Measurements from ENCODE around the gene FGFR3.

FGFR3 gene

DNA sequence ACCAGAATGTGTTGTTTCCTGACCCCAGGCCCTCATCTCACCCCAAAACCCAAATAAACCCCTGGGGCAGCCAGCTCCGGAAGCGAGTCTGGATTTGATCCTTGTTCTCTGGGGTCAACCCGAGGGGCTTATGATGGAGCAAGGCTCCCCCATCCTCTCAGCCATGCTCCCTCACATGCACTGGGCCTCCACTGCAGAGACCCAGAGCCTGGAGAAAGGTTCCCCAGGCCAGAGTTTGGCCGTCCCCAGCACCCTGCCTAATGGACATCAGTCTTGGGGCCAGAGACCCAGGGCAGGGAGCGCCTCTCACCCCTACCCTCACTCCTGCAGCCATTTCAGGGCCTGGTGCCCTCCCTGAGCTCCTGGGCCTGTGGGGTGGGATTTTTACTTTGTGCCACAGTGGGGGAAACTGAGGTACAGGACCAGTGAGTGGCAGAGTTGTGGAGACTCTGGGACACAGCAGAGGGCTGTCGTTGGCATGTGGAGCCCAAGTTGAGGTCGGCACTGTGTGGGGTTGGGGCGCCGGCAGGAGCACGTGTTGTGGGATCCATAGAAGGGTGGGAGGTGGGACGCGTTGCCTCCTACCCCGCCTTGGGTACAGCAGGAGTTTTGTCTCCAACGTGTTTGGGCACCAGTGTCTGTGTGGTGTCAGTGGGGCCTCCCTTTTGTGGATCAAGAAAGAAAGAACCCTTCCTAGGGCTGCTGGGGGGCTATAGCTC is 3.6 kb downstream of the FGFR3 start:
- H3K27me3 ChIP-seq (ENCODE audit: low read depth, low read length) = no peaks in the 10 kb centered on the region
- no peak overlapping the region for H3K9ac ChIP-seq (ENCODE audit: low read length)
- no peak overlapping the region for H3K4me3 ChIP-seq (ENCODE audit: low read length)
- no peak overlapping the region for H3K27ac ChIP-seq (ENCODE audit: low read length)
- H4K20me1 ChIP-seq (ENCODE audit: insufficient read depth, low read length) = no peaks in the 10 kb centered on the region
- no peak overlapping the region for H3K4me2 ChIP-seq (ENCODE audit: low read length)
- no peaks in the 10 kb centered on the region for H3K4me1 ChIP-seq (ENCODE audit: low read length)
- no peaks in the 10 kb centered on the region for H3K79me2 ChIP-seq (ENCODE audit: low read length)
- no peak for TF ChIP-seq EZH2phosphoT487 (IDR thresholded peaks at IDR 0.05; ENCODE audit: low read depth)
- H3K9me3 ChIP-seq (ENCODE audit: insufficient read depth, low read length) = no peaks in the 10 kb centered on the region
- H3K36me3 ChIP-seq (replicated peaks; ENCODE audit: low read depth, low read length) = no peaks in the 10 kb centered on the region
- no peak overlapping the region for H2AFZ ChIP-seq (ENCODE audit: low read depth, low read length)

DNA sequence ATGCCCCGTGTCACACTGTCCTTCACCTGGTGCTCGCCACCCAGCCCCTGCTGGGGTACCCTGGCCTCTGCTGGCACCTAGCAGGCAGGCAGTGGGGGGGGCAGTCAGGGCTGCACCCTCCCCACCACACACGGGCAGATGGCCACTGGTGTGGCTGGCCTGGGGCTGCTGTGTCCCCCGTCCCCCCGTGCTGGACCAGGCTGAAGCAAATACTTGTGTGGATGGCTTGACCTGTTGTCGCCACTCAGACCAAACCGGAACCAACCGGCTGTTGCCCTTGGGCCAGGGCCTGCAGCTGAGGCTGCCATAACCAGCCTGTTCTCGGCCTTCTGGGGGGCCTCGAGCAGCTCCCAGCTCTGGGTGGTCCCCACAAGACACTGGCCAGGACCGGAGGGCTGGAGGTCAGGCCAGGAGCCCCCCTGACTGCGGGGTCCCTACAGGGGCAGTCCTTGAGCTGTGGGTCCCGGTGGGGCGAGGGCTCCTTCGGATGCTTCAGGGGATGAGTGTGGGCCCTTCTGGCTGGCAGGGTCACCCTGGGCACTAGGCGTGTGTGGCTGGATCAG is 4.3 kb downstream of the FGFR3 start:
- H3K4me1 ChIP-seq (ENCODE audit: low read length) = no peaks in the 10 kb centered on the region
- H4K20me1 ChIP-seq (ENCODE audit: insufficient read depth, low read length) = no peaks in the 10 kb centered on the region
- H3K4me2 ChIP-seq (ENCODE audit: low read length) = no peak overlapping the region
- H3K9me3 ChIP-seq (ENCODE audit: insufficient read depth, low read length) = no peaks in the 10 kb centered on the region
- no peaks in the 10 kb centered on the region for H3K79me2 ChIP-seq (ENCODE audit: low read length)
- no peak overlapping the region for H3K9ac ChIP-seq (ENCODE audit: low read length)
- no peak overlapping the region for H3K27ac ChIP-seq (ENCODE audit: low read length)
- TF ChIP-seq EZH2phosphoT487 (IDR thresholded peaks at IDR 0.05; ENCODE audit: low read depth) (no peak), CTCF (IDR thresholded peaks at IDR 0.05; ENCODE audit: low read depth, low read length) (no peak)
- H2AFZ ChIP-seq (ENCODE audit: low read depth, low read length) = no peak overlapping the region
- no peaks in the 10 kb centered on the region for H3K36me3 ChIP-seq (replicated peaks; ENCODE audit: low read depth, low read length)
- H3K27me3 ChIP-seq (ENCODE audit: low read depth, low read length) = no peaks in the 10 kb centered on the region
- H3K4me3 ChIP-seq (ENCODE audit: low read length) = no peak overlapping the region

GRCh38 chr4:1797861-1798579 is 4.9 kb downstream of the FGFR3 start:
- Histone ChIP-seq H4K20me1 (ENCODE audit: insufficient read depth, low read length) (no peaks in the 10 kb centered on the region), H3K9me3 (ENCODE audit: insufficient read depth, low read length) (no peaks in the 10 kb centered on the region), H3K27me3 (ENCODE audit: low read depth, low read length) (no peaks in the 10 kb centered on the region), H3K36me3 (replicated peaks; ENCODE audit: low read depth, low read length) (no peaks in the 10 kb centered on the region), H3K4me1 (ENCODE audit: low read length) (no peaks in the 10 kb centered on the region), H3K27ac (ENCODE audit: low read length) (no peak overlapping the region), H3K4me3 (ENCODE audit: low read length) (no peak overlapping the region), H3K79me2 (ENCODE audit: low read length) (no peaks in the 10 kb centered on the region), H3K4me2 (ENCODE audit: low read length) (no peak overlapping the region), H3K9ac (ENCODE audit: low read length) (no peak overlapping the region), H2AFZ (ENCODE audit: low read depth, low read length) (no peak overlapping the region)
- TF ChIP-seq CTCF (IDR thresholded peaks at IDR 0.05; ENCODE audit: low read depth, low read length) (no peak), EZH2phosphoT487 (IDR thresholded peaks at IDR 0.05; ENCODE audit: low read depth) (no peak)

- Histone ChIP-seq H3K4me2 (ENCODE audit: low read length) (no peak overlapping the region), H3K79me2 (ENCODE audit: low read length) (no peaks in the 10 kb centered on the region), H3K9ac (ENCODE audit: low read length) (no peak overlapping the region), H3K9me3 (ENCODE audit: insufficient read depth, low read length) (no peaks in the 10 kb centered on the region), H3K4me3 (ENCODE audit: low read length) (no peak overlapping the region), H3K27ac (ENCODE audit: low read length) (no peak overlapping the region), H4K20me1 (ENCODE audit: insufficient read depth, low read length) (no peaks in the 10 kb centered on the region), H3K36me3 (replicated peaks; ENCODE audit: low read depth, low read length) (no peaks in the 10 kb centered on the region), H2AFZ (ENCODE audit: low read depth, low read length) (no peak overlapping the region), H3K27me3 (ENCODE audit: low read depth, low read length) (no peaks in the 10 kb centered on the region), H3K4me1 (ENCODE audit: low read length) (no peaks in the 10 kb centered on the region)
- TF ChIP-seq CTCF (IDR thresholded peaks at IDR 0.05; ENCODE audit: low read depth, low read length) (no peak), EZH2phosphoT487 (IDR thresholded peaks at IDR 0.05; ENCODE audit: low read depth) (no peak)
Observed at GRCh38 chr4:1798580-1799386, 5.7 kb downstream of the FGFR3 start.
